Natural killer cell (primary cell): ENCODE measurements around the gene MEIOC. TPM values are rescaled to one million over a fixed set of nuclear protein-coding genes. Genes with fewer than 3 reads are reported as not detected.
"Not testable (repeated sequence)": the region's sequence is repeated elsewhere in the genome, so short reads cannot be mapped to it uniquely, and the experiment has no call there.

Experiments used
- ATAC-seq, 3 donors: fragments of 150-1000 bp in 2 of 3; fragments of 200-7000 bp in 1 of 3; cut with Tn5 transposase; 1 replicate in 1 of 3; 2 replicates in 2 of 3; pipeline ENCODE4 v1.10.0; 2021; ENCODE audit warnings: mild to moderate bottlenecking in 2 of 3, moderate library complexity in 2 of 3
- DNase-seq, 2 donors: peaks; one replicate each; pipeline versions ENCODE4 v3.0.0 to v3.0.0-alpha.2; 2013 to 2021; ENCODE audit warnings: mixed read lengths in 1 of 2
- H3K27ac ChIP-seq: one replicate; pipeline ENCODE4 v1.5.1; 2013; ENCODE audit warnings: mild to moderate bottlenecking, low read length
- H3K27me3 ChIP-seq: one replicate; pipeline ENCODE4 v1.6.1; 2013; ENCODE audit warnings: low read length; ENCODE audit not compliant: control insufficient read depth, insufficient read depth
- H3K36me3 ChIP-seq: one replicate; pipeline ENCODE4 v1.6.1; 2013; ENCODE audit warnings: low read length; ENCODE audit not compliant: control insufficient read depth, insufficient read depth
- H3K4me1 ChIP-seq: one replicate; pipeline ENCODE4 v1.6.1; 2013; ENCODE audit warnings: low read length; ENCODE audit not compliant: control insufficient read depth, insufficient read depth
- H3K4me3 ChIP-seq: one replicate; pipeline ENCODE4 v1.5.1; 2013; ENCODE audit warnings: low read length
- H3K9me3 ChIP-seq: one replicate; pipeline ENCODE4 v1.6.1; 2013; ENCODE audit warnings: low read length; ENCODE audit not compliant: control insufficient read depth, insufficient read depth
- H3K27ac Mint-ChIP-seq, 2 donors: one replicate each; pipeline ENCODE4 v1.8.0; 2022; ENCODE audit warnings: mild to moderate bottlenecking in 2 of 2, mixed read lengths in 2 of 2, moderate library complexity in 1 of 2
- H3K27me3 Mint-ChIP-seq, 2 donors: one replicate each; pipeline ENCODE4 v1.8.0; 2022; ENCODE audit warnings: low read depth in 2 of 2, mixed read lengths in 2 of 2
- H3K36me3 Mint-ChIP-seq: one replicate; pipeline ENCODE4 v1.8.0; 2022; ENCODE audit warnings: mixed read lengths
- H3K4me1 Mint-ChIP-seq, 2 donors: one replicate each; pipeline ENCODE4 v1.8.0; 2022; ENCODE audit warnings: mixed read lengths in 2 of 2
- H3K4me3 Mint-ChIP-seq: one replicate; pipeline ENCODE4 v1.8.0; 2022; ENCODE audit warnings: mild to moderate bottlenecking, moderate library complexity, mixed read lengths
- H3K9me3 Mint-ChIP-seq, 2 donors: one replicate each; pipeline ENCODE4 v1.8.0; 2022; ENCODE audit warnings: mixed read lengths in 2 of 2
- CTCF ChIP-seq: fragments of 200-600 bp; IDR thresholded peaks from one replicate; pipeline ENCODE4 v1.8.0; 2022; ENCODE audit warnings: antibody characterized with exemption
- WGBS: methylation state at CpG from one replicate; pipeline ENCODE4 v1.1.7; 2013; ENCODE audit warnings: missing lambda C conversion rate; ENCODE audit not compliant: insufficient coverage; 5-methylcytosine and 5-hydroxymethylcytosine counted together
- intact Hi-C: fragments of 100-400 bp; cut with micrococcal nuclease; formaldehyde crosslinking; loops from one replicate; pipeline ENCODE4 v1.14.2; 2022
- total RNA-seq, 4 donors: library from RNA; stranded (reverse); fragments of 120-200 nt in 1 of 4; gene quantifications; one replicate each; pipeline versions ENCODE4 v1.2.3 to v1.2.4, GENCODE V29; 2013 to 2022

The MEIOC gene
- total RNA-seq, 3 donors from 2014 or later (not counting 1 experiment from before 2014, with no cell fraction given): not detected

DNA sequence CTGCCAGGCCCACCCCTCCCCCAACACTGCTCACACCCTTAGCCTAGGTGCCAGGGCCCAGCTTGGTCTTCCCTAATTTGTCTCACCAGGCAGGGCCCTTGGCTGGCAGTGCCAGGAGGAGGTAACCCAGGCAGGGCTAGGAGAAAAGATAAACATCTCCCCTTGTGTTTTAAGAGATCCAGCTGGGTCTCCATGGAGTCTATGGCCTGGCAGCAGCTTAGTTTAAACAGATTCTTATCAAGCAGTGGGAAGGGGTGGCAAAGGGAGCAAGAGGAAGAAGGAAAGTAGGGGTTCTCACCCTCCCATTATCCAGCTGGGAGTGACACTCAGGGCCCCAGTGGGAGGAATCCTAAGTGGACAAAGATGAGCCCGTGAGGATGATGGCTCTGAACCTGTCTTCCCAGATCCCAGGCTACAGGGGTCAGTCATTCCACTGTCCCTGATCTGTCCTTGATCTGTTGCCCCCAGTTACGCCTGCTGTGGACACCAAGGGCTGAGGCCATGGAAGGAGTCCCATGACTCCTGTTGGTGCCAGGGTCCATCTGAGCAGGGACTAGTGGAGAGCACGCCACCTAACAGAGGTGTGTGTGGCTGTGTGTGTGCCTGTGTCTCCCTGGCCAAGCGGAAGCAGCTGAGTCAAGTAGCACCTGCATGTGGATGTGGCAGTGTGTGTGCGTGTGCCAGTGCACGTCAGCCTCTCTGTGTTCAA, 47.4 kb upstream of the MEIOC start:
- Mint-ChIP-seq H3K4me1 (no peaks in the 10 kb centered on the region), H3K36me3 (no peaks in the 10 kb centered on the region), H3K9me3 (no peaks in the 10 kb centered on the region), H3K4me3 (no peak overlapping the region), H3K27ac (no peak overlapping the region), H3K27me3 (peaks cover under 1 to 7% of the 10 kb centered on the region in 2 donors)
- Histone ChIP-seq H3K27ac (no peak overlapping the region), H3K4me1 (no peaks in the 10 kb centered on the region), H3K4me3 (no peak overlapping the region), H3K27me3 (no peaks in the 10 kb centered on the region), H3K36me3 (no peaks in the 10 kb centered on the region), H3K9me3 (no peaks in the 10 kb centered on the region)
- no peak for DNase-seq
- no peak for TF ChIP-seq CTCF
- WGBS: 91% methylated on average over 6 of the region's 6 CpGs
- peak in 1 of 3 donors; percentile 15 for ATAC-seq
- intact Hi-C loops: no loop called here

DNA sequence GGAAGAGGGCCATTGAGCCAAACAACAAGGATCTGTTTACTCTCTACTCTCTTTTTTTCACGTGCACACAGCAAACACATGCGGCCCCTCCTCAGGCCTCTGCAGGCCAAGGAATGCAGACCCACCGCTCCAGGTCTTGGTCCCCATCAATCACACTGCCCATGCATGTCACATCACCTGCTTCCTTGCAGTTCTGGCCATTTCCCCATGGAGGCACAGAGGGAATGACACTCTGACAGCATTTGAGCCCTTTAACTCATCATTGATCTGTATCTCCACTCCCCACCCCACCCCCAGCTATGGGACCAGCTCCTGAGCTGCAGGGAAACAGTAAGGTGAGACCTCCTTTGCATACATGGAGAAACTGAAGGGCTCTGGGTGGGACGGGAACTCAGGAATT, 45.9 kb upstream of the MEIOC start:
- no peak for TF ChIP-seq CTCF
- ATAC-seq: no peak
- Mint-ChIP-seq H3K4me3 (no peak overlapping the region), H3K27ac (no peak overlapping the region), H3K9me3 (no peaks in the 10 kb centered on the region), H3K4me1 (no peaks in the 10 kb centered on the region), H3K27me3 (peaks cover 7 to 12% of the 10 kb centered on the region in 2 donors), H3K36me3 (no peaks in the 10 kb centered on the region)
- Histone ChIP-seq H3K36me3 (no peaks in the 10 kb centered on the region), H3K27me3 (peaks cover 2% of the 10 kb centered on the region), H3K9me3 (no peaks in the 10 kb centered on the region), H3K4me1 (no peaks in the 10 kb centered on the region), H3K4me3 (no peak overlapping the region), H3K27ac (no peak overlapping the region)
- DNase-seq: no peak
- intact Hi-C loops: no loop called here
- 84% methylated on average over 4 of the region's 4 CpGs for WGBS

DNA sequence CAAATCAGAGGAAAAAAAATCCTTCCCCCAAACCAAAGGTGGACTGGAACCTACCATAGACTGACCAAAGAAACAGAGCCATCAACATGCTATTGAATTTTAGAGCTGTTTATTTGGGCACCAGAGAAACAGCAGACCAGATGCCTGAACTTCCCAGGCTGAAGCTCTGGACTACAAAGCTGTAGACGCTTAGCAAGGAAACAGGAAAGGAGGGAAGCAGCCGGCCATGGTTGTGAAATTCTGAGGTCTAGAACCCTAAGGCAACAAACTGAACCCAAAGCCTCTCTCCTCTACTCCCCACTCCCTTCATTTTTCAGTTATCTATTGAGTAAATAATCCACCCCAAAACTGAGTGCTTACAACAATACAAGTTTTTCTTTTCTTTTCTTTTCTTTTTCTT, 45.4 kb upstream of the MEIOC start:
- no peak for TF ChIP-seq CTCF
- Histone ChIP-seq H3K9me3 (no peaks in the 10 kb centered on the region), H3K36me3 (no peaks in the 10 kb centered on the region), H3K4me3 (no peak overlapping the region), H3K27ac (no peak overlapping the region), H3K4me1 (no peaks in the 10 kb centered on the region), H3K27me3 (peaks cover 2% of the 10 kb centered on the region)
- no peaks in the 10 kb centered on the region for H3K4me1 Mint-ChIP-seq
- H3K9me3 Mint-ChIP-seq: no peaks in the 10 kb centered on the region
- no peak overlapping the region for H3K27ac Mint-ChIP-seq
- H3K27me3 Mint-ChIP-seq: peaks cover 7 to 13% of the 10 kb centered on the region in 2 donors
- no peak for ATAC-seq
- DNase-seq: no peak
- 13% methylated on average over 2 of the region's 2 CpGs for WGBS
- intact Hi-C loops: no loop called here
- no peak overlapping the region for H3K4me3 Mint-ChIP-seq
- H3K36me3 Mint-ChIP-seq: no peaks in the 10 kb centered on the region

GRCh38 chr17:44614862-44615261, 41.4 kb upstream of the MEIOC start:
- TF ChIP-seq CTCF: no peak
- peaks cover 2% of the 10 kb centered on the region for H3K27me3 ChIP-seq
- ATAC-seq (no peak), DNase-seq (no peak)
- H3K4me3 ChIP-seq: no peak overlapping the region
- no peaks in the 10 kb centered on the region for H3K36me3 ChIP-seq
- Mint-ChIP-seq H3K4me1 (no peaks in the 10 kb centered on the region), H3K36me3 (no peaks in the 10 kb centered on the region), H3K4me3 (no peak overlapping the region), H3K27me3 (peaks cover 7 to 24% of the 10 kb centered on the region in 2 donors), H3K9me3 (no peaks in the 10 kb centered on the region), H3K27ac (no peak overlapping the region)
- WGBS: 83% methylated on average over 4 of the region's 5 CpGs
- intact Hi-C loops: no loop called here
- no peak overlapping the region for H3K27ac ChIP-seq
- no peaks in the 10 kb centered on the region for H3K9me3 ChIP-seq
- no peaks in the 10 kb centered on the region for H3K4me1 ChIP-seq

GRCh38 chr17:44618652-44619051, 37.6 kb upstream of the MEIOC start:
- H3K4me3 Mint-ChIP-seq, H3K27ac Mint-ChIP-seq, H3K27ac ChIP-seq, H3K4me1 Mint-ChIP-seq, ATAC-seq, H3K36me3 Mint-ChIP-seq, H3K9me3 ChIP-seq, H3K36me3 ChIP-seq, intact Hi-C loops, H3K4me3 ChIP-seq, DNase-seq, H3K4me1 ChIP-seq, H3K27me3 ChIP-seq, H3K9me3 Mint-ChIP-seq: not testable (repeated sequence)
- H3K27me3 Mint-ChIP-seq: peaks cover 0 to 24% of the 10 kb centered on the region in 2 donors
- 55% methylated on average over 9 of the region's 9 CpGs for WGBS
